Subcutaneous adipose tissue (tissue), 4 donors: ENCODE measurements around the gene IQGAP1. TPM values are rescaled to one million over a fixed set of nuclear protein-coding genes. Genes with fewer than 3 reads are reported as not detected.

Experiments used
- total RNA-seq, 4 donors: library from RNA; depleted of rRNA; stranded (reverse); fragments of >200 nt; gene quantifications; one replicate each; pipeline ENCODE4 v1.1.0, GENCODE V29; 2016
- TF ChIP-seq, protein P1 (sequence below): fragments of 450-650 bp; IDR thresholded peaks from one replicate; pipeline ENCODE4 v1.5.1; 2016; ENCODE audit warnings: low read depth, mild to moderate bottlenecking, control low read depth, antibody characterized with exemption, moderate library complexity

Gene IQGAP1
- total RNA-seq, 4 donors from 2014 or later: 279 to 493 (median 310) TPM

GRCh38 chr15:90402223-90402622 lies 14.2 kb downstream of the IQGAP1 start:
- TF ChIP-seq, protein P1, sequence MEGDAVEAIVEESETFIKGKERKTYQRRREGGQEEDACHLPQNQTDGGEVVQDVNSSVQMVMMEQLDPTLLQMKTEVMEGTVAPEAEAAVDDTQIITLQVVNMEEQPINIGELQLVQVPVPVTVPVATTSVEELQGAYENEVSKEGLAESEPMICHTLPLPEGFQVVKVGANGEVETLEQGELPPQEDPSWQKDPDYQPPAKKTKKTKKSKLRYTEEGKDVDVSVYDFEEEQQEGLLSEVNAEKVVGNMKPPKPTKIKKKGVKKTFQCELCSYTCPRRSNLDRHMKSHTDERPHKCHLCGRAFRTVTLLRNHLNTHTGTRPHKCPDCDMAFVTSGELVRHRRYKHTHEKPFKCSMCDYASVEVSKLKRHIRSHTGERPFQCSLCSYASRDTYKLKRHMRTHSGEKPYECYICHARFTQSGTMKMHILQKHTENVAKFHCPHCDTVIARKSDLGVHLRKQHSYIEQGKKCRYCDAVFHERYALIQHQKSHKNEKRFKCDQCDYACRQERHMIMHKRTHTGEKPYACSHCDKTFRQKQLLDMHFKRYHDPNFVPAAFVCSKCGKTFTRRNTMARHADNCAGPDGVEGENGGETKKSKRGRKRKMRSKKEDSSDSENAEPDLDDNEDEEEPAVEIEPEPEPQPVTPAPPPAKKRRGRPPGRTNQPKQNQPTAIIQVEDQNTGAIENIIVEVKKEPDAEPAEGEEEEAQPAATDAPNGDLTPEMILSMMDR: no peak

DNA sequence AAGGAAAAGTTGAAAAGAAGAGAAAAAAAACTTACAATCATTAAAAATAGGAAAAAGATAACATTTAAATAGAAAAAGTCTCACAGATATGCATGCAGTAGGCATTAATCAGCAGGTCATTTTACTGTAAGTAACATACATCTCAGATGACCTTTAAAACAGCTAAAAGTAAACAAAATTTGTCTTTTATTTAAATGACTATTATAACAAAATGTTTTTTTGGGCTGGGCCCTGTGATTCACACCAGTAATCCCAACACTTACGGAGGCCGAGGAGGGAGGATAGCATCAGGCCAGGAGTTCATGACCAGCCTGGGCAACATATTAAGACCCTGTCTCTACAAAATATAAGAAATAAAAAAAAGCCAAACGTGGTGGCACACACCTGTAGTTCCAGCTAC lies 14.7 kb downstream of the IQGAP1 start:
- TF ChIP-seq, protein P1: no peak

DNA sequence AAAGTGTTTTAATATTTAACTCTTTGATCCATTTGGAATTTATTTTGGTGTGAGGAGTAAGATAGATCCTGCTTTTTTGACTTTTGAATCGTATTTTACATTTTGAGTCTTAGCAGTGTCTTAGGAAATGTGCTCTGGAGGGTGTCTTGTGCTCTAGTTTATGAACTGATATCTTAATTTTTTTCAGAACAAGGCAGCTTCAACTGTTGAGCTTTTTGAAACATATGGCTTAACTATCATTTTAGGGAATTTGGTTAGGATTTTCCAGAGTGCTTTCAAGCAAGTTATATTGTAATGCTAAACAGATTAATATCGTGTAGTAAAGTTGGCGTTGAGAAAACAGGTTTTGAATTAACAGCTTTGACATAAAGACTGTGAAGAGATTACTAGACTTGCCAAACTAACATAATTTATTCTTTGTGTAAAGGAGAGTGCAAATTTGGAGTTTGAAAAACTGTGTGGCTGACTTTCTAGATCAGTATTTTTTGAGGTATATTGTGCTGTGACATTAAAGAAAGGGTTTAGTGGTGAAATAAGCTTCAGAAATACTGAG lies 17.1 kb downstream of the IQGAP1 start:
- TF ChIP-seq, protein P1: no peak

DNA sequence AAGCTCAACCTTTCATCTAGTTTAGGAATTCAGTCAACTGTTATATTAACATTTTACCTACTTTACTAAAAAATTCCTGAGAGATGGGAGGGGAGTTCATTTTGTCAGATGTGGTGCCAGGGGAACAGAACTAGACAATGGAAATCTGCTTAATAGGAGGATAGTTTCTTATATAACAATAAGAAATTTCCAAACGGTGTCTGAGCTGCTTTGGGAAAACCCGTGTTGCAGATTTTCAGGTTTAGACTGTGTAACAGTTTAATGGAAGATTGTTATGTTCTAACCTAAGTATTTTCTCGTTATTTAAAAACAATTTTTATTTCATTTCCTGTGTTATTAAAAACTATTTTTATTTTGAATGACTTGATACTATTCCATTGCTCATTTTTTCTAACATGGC lies 19.3 kb downstream of the IQGAP1 start:
- TF ChIP-seq, protein P1: no peak

GRCh38 chr15:90407871-90408317 lies 19.9 kb downstream of the IQGAP1 start:
- TF ChIP-seq, protein P1: no peak

DNA sequence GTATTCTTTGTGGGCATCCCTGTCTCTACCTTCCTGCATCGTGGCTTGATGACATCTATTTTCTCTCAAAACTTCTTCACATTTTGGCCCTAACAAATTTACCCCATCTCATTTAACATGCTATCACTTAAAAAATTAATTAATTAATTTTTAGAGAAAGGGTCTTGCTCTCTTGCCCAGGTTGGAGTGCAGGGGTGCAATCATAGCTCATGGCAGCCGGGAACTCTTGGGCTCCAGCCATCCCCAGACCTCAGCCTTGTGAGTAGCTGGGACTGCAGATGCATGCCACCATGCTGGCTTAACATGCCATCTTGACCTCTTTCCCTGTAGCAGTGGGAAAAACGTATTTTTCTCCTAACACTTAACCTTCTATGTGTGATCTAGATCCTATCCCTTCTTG lies 20.6 kb downstream of the IQGAP1 start:
- TF ChIP-seq, protein P1: no peak

DNA sequence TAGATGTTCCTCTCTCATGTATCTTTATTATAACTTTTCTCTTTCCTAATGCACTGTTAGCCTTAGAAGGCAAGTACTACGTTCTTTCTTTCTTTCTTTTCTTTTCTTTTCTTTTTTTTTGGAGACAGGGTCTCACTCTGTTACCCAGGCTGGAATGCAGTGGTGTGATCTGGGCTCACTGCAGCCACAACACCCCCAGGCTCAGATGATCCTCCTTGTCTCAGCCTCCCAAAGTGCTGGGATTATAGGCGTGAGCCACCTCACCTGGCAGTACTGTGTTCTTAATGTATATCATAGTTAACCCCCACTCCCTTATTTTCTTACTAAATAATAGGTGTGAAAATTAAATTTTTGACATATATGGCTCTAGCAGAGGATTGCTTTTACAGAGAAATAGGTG lies 23.1 kb downstream of the IQGAP1 start:
- TF ChIP-seq, protein P1: no peak
